ENCODE measurements around the gene PLXND1.

Gene PLXND1

GRCh38 chr3:129581623-129582022 lies 24.9 kb downstream of the PLXND1 start:
- DNase-seq: no peak

- no peak for DNase-seq
These were observed 26.5 kb downstream of the PLXND1 start for GRCh38 chr3:129579991-129580390.

DNA sequence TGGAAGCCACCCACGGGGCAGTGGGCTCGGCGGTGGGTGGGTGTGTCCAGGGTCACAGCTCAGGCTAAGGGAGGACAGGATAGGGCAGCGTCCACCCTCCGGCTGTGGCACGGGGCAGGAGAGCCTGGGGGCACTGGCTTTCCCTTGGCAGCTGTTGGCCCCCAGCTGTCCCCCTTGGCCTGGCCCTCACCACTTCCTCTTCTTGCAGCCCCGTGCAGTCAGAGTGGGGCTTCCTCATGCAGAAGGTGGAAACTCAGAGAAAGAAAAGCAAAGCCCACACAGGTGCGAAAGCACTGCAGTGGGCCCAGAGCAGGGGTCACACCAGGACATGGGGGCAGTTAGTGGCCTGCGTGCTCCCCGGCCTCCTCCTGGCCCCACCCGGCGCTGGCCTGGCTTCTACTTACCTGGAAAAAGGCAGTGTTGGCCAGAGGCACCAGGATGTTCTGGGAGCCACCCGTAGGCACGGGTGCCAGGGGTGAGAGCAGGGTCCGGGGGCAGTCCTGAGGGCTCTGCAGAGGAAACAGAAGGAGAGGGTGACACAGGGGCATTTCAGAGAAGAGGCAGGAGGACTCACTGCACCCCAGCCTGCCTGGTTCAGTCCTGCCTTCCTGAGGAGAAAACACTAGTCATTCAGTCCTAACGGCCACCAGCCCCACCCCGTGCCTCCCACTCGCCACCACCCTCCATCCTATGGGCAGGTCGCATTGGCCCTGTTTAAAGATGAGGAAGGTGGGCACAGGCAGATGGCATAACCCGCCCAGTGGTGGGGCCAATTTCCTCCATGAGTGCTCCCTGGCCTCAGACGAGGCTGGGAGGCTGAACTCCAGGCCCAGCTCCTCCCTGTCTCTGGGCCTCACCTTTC lies 28.3 kb downstream of the PLXND1 start:
- DNase-seq: no peak

DNA sequence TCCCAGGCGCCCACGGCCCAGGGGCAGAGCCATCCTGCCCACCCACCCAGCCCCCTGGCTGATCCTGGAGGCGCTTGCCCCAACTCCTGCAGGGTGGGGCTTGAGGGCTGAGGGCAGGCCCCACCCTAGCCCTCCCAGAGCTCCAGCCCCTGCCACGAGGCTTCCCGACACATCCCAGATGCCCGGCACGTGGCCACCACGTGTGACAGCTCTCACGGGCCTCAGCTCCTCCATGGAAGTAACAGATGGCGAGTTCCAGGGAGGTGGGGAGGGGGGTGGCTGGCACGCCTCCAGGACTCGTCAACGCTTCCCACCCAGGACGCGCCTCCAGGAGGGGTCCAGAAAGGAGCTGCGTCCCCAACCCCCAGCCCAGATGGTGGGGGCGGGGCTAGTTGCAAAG lies 29.1 kb downstream of the PLXND1 start:
- DNase-seq: no peak

- DNase-seq: no peak
These were observed 29.7 kb downstream of the PLXND1 start for GRCh38 chr3:129576514-129577352.

DNA sequence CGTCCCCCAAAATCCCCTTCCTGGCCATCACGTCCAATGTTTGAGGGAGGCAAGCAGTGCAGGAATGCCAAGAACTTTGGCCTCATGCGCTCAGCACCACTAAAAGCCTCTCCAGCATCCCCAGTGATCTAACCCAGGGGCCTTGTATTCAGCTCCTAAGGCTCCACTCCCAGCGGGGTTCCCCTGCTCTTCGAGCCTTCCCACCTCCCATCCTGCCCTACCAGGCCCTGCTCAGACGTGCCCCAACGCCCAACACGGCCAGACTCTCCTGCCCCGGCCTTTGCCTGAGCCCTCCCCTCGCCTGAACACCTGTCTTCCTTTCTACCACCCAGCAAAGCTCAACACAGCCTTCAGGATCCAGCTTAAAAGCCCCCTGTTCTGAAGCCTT lies 30.5 kb downstream of the PLXND1 start:
- no peak for DNase-seq

DNA sequence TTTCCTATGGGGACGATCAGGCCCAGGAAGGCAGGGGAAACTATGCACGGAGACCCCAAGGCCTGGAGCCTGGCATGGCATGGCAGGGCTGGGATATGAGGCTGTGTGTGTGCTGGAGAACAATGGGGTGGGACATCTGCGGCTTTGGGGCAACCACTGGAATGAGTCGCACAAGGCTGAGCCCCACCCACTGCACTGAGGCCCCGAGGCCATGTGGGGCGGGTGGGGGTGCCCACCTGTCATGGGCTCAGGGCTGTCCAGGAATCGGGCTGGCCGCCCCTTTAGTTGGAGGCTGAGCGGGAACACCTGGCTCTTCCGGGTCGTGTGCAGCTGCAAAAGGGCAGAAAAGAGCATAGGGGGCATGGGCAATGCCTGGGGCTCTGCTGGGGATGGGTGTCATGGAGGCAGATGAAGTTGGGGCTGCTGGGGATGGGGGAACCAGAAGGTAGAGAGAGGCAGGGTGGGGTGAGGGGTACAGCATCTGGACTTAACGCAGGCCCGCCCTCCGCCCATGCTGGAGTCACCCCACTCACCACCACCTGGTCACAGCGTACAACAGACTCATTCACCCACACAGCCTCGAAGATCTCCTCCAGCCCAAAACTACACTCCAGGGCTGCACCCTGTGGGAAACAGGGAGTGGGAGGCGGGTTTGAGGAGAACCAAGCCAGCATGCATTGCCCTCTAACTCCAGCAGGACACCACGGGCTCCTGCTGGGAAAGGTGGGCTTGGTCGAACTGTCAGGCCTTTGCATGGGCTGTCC lies 31.1 kb downstream of the PLXND1 start:
- DNase-seq: no peak

DNA sequence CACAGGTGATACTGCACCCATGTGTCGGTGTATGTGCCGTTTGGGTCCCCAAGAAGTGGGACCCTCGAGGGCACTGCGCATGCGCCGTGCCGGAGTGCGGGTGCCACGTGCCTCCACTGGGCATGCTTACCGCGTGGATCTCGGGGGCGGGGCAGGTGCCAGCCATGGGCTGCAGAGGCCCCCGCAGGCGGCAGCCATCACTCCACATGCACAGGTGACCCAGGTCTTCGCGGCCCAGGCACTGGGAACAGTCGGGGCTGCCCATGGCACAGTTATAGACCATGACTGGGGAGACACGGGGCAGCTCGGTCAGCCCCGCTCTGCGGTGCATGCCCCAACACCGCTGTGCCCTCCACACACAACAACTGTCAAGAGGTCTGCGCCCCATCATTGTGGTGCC lies 32.3 kb downstream of the PLXND1 start:
- DNase-seq: no peak

- DNase-seq: no peak
These were observed 33.0 kb downstream of the PLXND1 start for GRCh38 chr3:129573493-129573892.

DNA sequence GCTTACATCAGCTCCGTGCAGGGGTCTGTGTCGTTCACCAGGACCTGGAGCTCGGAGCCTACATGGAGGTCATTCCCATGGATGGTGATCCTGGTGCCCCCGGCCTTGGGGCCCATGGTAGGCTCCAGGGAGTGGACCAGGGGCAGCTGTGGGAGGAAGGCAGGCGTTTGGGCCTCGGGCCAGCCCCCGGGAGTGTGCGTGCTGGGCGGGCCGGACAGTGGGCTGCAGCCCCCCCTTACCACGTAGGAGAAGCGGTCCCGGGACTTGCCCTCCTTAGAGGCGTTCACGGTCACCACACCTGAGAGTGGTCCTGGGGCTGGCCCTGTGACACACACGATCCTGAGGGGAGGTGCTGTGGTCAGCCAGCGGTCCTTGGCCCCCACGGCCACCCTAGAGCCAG lies 33.9 kb downstream of the PLXND1 start:
- no peak for DNase-seq

DNA sequence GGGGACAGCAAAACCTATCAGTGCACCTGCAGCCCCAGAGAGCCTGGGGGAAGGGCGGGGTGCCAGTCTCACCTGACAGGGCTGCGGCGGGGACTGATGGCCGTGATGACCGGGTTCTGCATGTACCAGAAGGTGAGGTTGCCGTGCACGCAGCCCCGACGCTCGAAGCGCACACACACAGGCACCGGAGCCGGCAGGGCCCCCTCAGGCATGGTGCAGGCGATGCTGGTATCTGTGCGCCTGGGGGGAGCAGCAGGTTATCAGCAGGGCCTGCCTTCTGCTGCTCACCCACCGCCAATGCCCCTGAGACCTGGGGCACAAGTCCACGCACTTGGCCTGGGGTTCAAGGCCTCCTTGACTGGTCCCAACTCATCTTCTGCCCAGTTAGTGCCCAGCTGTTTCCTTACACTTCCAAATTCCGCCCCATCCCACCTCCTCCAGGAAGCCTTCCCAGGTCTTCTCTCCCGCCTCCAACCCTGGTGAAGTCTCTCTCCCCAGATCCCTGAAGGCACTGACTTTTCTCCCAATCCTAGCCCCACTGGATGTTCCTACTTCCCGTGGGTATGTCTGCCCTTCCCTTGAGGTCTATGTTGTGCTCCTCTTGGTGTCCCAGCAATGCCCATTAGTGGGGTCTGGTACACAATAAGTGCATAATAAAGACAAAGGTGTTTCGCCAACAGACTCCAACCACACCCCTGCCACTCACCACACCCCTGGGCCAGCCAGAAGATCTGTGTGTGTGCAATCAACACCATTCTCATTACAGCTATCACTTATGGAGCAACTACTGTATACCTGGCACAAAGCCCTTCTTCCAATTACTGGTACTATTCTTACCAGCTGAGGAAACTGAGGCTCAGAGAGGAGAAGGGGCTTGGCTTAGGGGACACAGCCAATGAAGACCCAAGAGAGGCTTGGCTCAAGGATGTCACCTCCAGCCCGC lies 34.6 kb downstream of the PLXND1 start:
- DNase-seq: no peak

DNA sequence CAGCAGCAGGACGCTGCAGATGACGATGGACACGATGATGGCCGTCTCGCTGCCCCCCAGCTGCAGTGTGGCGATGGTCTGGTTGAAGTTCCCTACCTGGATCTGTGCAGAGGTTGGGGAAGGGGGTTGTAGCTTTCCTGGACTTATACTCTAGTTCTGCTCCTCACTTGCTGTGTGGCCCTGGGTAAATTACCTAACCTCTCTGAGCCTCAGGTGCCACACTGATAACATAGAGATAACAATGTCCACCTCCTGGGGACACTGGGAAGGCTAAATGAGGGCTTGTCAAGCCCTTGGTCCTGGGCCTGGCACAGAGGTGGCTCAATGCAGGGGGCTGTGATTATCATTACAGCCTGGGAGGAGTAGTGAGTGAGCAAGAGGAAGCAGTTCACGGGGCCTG lies 36.6 kb downstream of the PLXND1 start:
- DNase-seq: no peak

GRCh38 chr3:129567939-129568338 lies 38.5 kb downstream of the PLXND1 start:
- no peak for DNase-seq

DNA sequence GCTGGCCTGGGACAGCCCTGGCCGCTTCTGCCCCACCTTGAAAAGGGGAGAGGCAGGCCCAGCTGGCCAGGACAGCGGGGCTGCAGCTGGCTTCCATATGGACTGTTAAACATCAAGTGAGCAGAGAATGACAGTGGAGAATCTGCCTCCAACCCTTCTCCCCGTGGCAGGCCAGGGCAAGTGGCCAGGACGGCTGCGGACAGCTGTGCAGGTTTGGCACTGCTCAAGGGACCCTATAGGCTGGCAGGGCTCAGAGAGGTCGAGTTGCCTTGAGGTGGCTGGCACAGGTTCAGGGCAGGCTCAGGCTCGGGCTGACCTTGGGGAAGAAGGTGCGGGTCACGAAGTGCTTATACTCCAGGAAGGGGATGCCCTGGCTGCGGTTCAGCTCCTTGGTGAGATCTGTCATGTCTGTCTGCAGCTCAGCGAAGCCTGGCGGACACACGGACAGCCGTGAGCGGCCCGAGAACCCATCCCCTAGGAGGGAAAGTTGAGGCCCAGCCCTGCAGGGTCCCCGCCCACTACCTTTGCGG lies 39.2 kb downstream of the PLXND1 start:
- no peak for DNase-seq

- no peak for DNase-seq
These were observed 40.6 kb downstream of the PLXND1 start for GRCh38 chr3:129565902-129566301.

DNA sequence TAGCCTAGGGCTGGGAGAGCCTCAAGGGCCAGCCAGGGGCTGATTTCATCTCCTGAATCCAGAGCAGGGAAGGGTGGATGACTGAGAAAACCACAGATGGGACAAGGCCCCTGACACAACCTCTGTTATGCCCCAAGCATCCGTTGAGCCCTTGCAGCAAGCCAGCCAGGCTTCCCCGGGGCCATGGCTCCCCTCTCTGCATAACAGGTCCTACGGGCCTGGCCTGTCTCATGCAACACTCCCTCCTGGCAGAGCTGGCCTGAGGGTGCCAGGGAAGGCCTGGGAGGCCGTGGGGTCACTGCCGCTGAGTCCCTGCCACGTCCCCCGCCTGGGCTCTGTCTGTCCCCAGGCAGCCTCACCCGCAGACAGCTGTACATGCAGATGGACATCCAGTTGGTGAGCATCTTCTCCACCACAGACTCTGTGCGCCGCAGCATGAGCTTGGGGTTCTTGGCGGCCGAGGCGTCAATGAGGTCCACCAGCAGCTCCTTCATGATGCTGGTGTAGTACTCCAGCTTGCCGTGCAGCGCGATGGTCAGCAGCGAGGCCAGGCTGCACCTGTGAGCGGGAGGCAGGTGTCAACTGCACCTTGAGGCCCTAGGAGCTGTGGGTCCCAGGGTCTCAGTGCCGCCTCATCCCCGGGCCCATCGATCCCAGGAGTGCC lies 41.4 kb downstream of the PLXND1 start:
- DNase-seq: no peak

GRCh38 chr3:129563850-129564535 lies 42.5 kb downstream of the PLXND1 start:
- DNase-seq: no peak

GRCh38 chr3:129563332-129563731 lies 43.1 kb downstream of the PLXND1 start:
- no peak for DNase-seq

GRCh38 chr3:129562803-129563202 lies 43.7 kb downstream of the PLXND1 start:
- no peak for DNase-seq

DNA sequence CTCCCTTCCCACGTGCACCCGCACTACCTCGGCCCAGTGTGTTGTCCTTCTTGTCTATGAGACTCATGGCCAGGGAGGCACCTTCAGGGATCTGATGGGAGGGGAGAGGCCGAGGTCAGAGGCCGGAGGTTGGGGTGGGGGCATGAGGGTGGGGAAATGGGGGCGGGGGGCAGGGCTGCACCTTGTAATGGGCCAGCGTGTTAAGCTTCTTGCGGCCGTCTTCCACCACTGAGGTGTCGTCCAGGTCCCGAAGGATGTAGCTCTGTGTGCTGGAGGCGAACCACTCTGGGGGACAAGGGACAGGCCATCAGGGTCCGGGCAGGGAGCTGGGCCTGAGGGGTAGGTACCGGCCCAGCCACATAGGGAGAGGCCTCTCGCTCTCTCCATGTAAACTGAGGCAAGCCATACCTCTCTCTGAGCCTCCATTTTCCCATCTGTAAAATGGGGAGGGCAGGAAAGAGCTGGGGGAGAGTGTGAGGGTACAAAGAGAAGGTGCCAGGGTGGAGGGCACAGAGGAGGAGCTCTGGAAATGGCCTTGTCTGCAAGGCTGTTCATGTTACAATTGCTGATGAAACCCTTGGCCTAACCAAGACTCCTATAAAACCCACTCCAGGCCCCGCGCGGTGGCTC lies 44.7 kb downstream of the PLXND1 start:
- DNase-seq: no peak

Measured in kidney glomerular epithelial cell (primary cell).